ENCODE measurements around the gene TMEM9. TPM values are rescaled to one million over a fixed set of nuclear protein-coding genes. Genes with fewer than 3 reads are reported as not detected.

TMEM9 gene
- 84.3 and 110 TPM in 2 replicates for total RNA-seq (2014; rRNA removed; shearing (Covaris generic))

GRCh38 chr1:201154389-201155165 lies at the start of gene TMEM9:
TMEM9 (minus strand) TSS chr1:201154474; CDS start chr1:201153923, 551 bp downstream.
- peak within 1 kb of the TSS; percentile 35; the same call in 1 of the 2 replicates for H3K27ac ChIP-seq
- no peaks in the 10 kb centered on the region for H3K27me3 ChIP-seq (replicated peaks)
- DNase-seq (ENCODE audit: low read depth in 1 of 2, low spot score in 2 of 2) = peak; percentile 92 to 98
- peak within 1 kb of the TSS; percentile 66 for H3K4me3 ChIP-seq
- peaks cover 13% of the 10 kb centered on the region for H3K4me1 ChIP-seq (replicated peaks)
- peaks cover 35% of the 10 kb centered on the region for H3K36me3 ChIP-seq
- H3K9me3 ChIP-seq (replicated peaks) = no peaks in the 10 kb centered on the region

DNA sequence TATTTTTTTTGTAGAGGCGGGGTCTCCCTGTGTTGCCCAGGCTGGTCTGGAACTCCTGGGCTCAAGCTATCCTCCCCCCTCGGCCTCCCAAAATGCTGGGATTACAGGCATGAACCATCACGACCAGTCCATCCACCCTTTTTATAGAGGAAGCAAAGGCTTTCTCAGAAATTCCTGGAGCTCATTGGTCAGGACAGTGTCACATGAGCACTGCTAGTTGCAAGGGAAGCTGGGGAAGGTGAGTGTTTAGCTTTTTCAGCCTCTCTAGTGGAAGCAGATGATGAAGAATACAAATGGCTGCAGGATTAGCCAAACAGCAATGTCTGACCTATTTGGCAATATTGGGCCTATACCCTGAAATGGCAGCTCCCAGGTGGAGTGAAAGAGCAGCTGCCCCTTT lies 44.3 kb upstream of the TMEM9 start:
- Histone ChIP-seq H3K27ac (no peak overlapping the region), H3K27me3 (replicated peaks) (no peaks in the 10 kb centered on the region), H3K36me3 (no peaks in the 10 kb centered on the region), H3K4me1 (replicated peaks) (no peaks in the 10 kb centered on the region), H3K4me3 (no peak overlapping the region), H3K9me3 (replicated peaks) (no peaks in the 10 kb centered on the region)
- DNase-seq (ENCODE audit: low read depth in 1 of 2, low spot score in 2 of 2) = no peak

GRCh38 chr1:201194046-201194445 lies 39.8 kb upstream of the TMEM9 start:
- DNase-seq (ENCODE audit: low read depth in 1 of 2, low spot score in 2 of 2) = no peak
- Histone ChIP-seq H3K27me3 (replicated peaks) (no peaks in the 10 kb centered on the region), H3K4me3 (no peak overlapping the region), H3K9me3 (replicated peaks) (no peaks in the 10 kb centered on the region), H3K36me3 (no peaks in the 10 kb centered on the region), H3K4me1 (replicated peaks) (peaks cover 18% of the 10 kb centered on the region), H3K27ac (no peak overlapping the region)

GRCh38 chr1:201192261-201192788 lies 38.1 kb upstream of the TMEM9 start:
- H3K4me1 ChIP-seq (replicated peaks) = peaks cover 18% of the 10 kb centered on the region
- no peaks in the 10 kb centered on the region for H3K27me3 ChIP-seq (replicated peaks)
- no peak for DNase-seq (ENCODE audit: low read depth in 1 of 2, low spot score in 2 of 2)
- no peaks in the 10 kb centered on the region for H3K9me3 ChIP-seq (replicated peaks)
- H3K27ac ChIP-seq = peak overlapping the region; percentile 22
- H3K4me3 ChIP-seq = no peak overlapping the region
- H3K36me3 ChIP-seq = no peaks in the 10 kb centered on the region

DNA sequence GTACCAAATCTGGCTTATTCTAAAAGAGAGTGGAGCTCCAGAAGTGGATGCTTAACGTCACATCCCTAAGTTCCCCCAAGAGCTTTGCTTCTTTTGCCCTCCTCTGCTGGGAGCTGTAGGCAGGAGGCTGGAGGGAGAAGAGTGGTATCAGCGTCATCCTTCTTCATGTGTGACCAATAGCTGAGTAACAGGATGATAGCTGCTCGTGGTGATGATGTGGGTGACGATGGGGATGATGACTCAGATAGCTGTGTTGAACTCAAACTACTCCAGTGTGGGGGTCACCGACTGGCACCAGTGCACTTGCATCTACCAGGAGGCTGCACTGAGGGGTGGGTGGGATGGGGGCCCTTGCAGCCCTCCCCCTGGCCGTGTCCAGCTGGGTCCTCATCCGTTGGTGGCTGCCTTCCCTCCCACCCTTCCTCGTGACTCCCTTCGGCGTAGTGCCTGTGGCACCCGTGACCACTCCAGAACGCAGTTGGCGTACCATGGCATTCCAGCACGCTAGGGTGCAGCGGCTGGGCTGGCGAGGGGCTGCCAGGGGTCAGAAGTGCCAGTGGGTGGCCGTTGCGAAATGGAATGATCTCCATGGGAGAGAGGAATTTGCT lies 37.5 kb upstream of the TMEM9 start:
- DNase-seq (ENCODE audit: low read depth in 1 of 2, low spot score in 2 of 2) = peak; percentile 51 to 82
- H3K27ac ChIP-seq = peak overlapping the region; percentile 29
- no peaks in the 10 kb centered on the region for H3K27me3 ChIP-seq (replicated peaks)
- no peaks in the 10 kb centered on the region for H3K9me3 ChIP-seq (replicated peaks)
- H3K4me1 ChIP-seq (replicated peaks) = peaks cover 20% of the 10 kb centered on the region
- no peaks in the 10 kb centered on the region for H3K36me3 ChIP-seq
- H3K4me3 ChIP-seq = no peak overlapping the region

DNA sequence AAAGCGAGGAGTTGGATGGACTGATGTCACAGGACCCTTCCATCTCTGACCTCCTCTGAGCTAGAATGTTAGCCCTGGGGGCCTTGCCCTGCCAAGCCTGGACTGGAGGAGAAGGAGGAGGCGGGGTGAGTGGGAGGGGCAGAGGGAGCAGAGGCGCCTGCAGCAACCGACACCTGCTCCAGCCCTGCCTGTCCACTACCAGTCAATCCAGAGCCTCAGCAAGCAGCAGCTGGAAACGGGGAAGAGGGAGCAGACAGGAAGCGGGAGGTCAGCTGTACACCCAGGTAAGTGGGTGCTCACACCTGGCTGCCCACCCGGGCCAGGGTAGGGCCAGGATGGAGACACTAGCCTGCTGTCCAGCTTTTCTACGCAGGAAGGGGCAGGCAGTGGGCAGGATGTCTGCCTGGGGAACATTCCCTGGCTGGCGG lies 36.4 kb upstream of the TMEM9 start, which contains the start of gene IGFN1:
Gene IGFN1, plus strand, starts transcription at position 201 of the 428 bp plus-strand sequence. CDS start 2,470 bp downstream, outside the sequence.
- no peaks in the 10 kb centered on the region for H3K9me3 ChIP-seq (replicated peaks)
- no peaks in the 10 kb centered on the region for H3K36me3 ChIP-seq
- no peaks in the 10 kb centered on the region for H3K27me3 ChIP-seq (replicated peaks)
- no peak within 1 kb of the TSS for H3K4me3 ChIP-seq
- peak within 1 kb of the TSS; percentile 29 for H3K27ac ChIP-seq
- no peak for DNase-seq (ENCODE audit: low read depth in 1 of 2, low spot score in 2 of 2)
- H3K4me1 ChIP-seq (replicated peaks) = peaks cover 31% of the 10 kb centered on the region

- H3K9me3 ChIP-seq (replicated peaks) = no peaks in the 10 kb centered on the region
- no peaks in the 10 kb centered on the region for H3K36me3 ChIP-seq
- H3K4me3 ChIP-seq = no peak overlapping the region
- DNase-seq (ENCODE audit: low read depth in 1 of 2, low spot score in 2 of 2) = no peak
- no peak overlapping the region for H3K27ac ChIP-seq
- peaks cover 37% of the 10 kb centered on the region for H3K4me1 ChIP-seq (replicated peaks)
- no peaks in the 10 kb centered on the region for H3K27me3 ChIP-seq (replicated peaks)
These were observed 35.7 kb upstream of the TMEM9 start for GRCh38 chr1:201190005-201190404.

GRCh38 chr1:201189085-201189484 lies 34.8 kb upstream of the TMEM9 start:
- no peaks in the 10 kb centered on the region for H3K36me3 ChIP-seq
- no peak overlapping the region for H3K4me3 ChIP-seq
- peaks cover 46% of the 10 kb centered on the region for H3K4me1 ChIP-seq (replicated peaks)
- no peak for DNase-seq (ENCODE audit: low read depth in 1 of 2, low spot score in 2 of 2)
- H3K27ac ChIP-seq = no peak overlapping the region
- H3K27me3 ChIP-seq (replicated peaks) = no peaks in the 10 kb centered on the region
- H3K9me3 ChIP-seq (replicated peaks) = no peaks in the 10 kb centered on the region

DNA sequence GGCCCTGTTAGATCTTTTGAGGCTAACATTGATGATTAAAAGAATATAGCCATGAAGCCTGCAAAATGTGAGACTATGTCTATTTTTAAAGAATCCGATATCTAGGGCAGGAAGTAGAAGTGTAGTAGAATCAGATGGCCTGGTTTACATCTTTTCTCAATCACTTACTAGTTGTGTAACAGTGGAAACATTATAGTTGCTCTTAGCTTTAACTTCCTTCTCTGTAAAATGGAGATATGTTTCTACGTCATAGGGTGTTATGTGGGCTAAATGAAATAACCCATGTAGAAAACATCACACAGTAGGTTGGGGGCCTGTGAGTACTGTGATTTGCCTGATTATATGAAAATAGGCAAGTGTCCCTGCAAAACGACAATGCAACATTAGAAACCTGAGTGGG lies 31.9 kb upstream of the TMEM9 start:
- peaks cover 48% of the 10 kb centered on the region for H3K4me1 ChIP-seq (replicated peaks)
- H3K9me3 ChIP-seq (replicated peaks) = no peaks in the 10 kb centered on the region
- no peaks in the 10 kb centered on the region for H3K36me3 ChIP-seq
- H3K27ac ChIP-seq = peak overlapping the region; percentile 89; the same call in 1 of the 2 replicates
- DNase-seq (ENCODE audit: low read depth in 1 of 2, low spot score in 2 of 2) = no peak
- no peak overlapping the region for H3K4me3 ChIP-seq
- H3K27me3 ChIP-seq (replicated peaks) = no peaks in the 10 kb centered on the region

DNA sequence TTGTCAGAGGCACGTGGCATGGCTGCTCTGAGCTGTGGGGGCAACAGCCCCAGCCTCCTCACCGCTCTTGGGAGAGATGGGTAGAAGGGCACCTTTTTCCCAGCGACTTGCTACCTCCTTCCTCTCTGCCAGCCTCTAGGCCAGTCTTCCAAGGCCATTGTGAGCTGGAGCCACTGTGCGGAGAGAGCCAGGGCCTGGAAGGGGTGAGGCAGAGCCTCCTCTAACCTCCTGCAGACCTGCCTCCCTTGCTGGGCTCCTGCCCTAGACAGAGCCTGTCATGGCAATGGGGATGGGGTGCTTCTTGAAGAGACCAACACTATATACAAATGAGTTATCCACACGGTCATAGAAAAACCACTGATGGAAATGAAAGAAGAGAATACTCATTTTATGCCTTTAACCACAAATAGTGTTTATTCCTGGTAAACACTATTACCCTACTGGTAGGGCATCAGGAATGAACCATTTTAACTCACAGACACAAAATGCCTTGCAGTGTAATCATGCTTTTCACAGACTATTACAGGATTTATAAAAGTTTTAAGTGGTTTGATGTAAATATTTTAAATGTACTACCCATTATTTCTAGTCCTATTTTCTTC lies 31.4 kb upstream of the TMEM9 start:
- no peak overlapping the region for H3K4me3 ChIP-seq
- no peaks in the 10 kb centered on the region for H3K27me3 ChIP-seq (replicated peaks)
- H3K27ac ChIP-seq = peak overlapping the region; percentile 89
- peaks cover 42% of the 10 kb centered on the region for H3K4me1 ChIP-seq (replicated peaks)
- H3K36me3 ChIP-seq = no peaks in the 10 kb centered on the region
- peak in 1 of 2 experiments; percentile 47 for DNase-seq (ENCODE audit: low read depth in 1 of 2, low spot score in 2 of 2)
- no peaks in the 10 kb centered on the region for H3K9me3 ChIP-seq (replicated peaks)

GRCh38 chr1:201185123-201185453 lies 30.8 kb upstream of the TMEM9 start:
- H3K4me1 ChIP-seq (replicated peaks) = peaks cover 42% of the 10 kb centered on the region
- no peak for DNase-seq (ENCODE audit: low read depth in 1 of 2, low spot score in 2 of 2)
- peak overlapping the region; percentile 89 for H3K27ac ChIP-seq
- H3K36me3 ChIP-seq = no peaks in the 10 kb centered on the region
- no peaks in the 10 kb centered on the region for H3K9me3 ChIP-seq (replicated peaks)
- H3K27me3 ChIP-seq (replicated peaks) = no peaks in the 10 kb centered on the region
- H3K4me3 ChIP-seq = no peak overlapping the region

DNA sequence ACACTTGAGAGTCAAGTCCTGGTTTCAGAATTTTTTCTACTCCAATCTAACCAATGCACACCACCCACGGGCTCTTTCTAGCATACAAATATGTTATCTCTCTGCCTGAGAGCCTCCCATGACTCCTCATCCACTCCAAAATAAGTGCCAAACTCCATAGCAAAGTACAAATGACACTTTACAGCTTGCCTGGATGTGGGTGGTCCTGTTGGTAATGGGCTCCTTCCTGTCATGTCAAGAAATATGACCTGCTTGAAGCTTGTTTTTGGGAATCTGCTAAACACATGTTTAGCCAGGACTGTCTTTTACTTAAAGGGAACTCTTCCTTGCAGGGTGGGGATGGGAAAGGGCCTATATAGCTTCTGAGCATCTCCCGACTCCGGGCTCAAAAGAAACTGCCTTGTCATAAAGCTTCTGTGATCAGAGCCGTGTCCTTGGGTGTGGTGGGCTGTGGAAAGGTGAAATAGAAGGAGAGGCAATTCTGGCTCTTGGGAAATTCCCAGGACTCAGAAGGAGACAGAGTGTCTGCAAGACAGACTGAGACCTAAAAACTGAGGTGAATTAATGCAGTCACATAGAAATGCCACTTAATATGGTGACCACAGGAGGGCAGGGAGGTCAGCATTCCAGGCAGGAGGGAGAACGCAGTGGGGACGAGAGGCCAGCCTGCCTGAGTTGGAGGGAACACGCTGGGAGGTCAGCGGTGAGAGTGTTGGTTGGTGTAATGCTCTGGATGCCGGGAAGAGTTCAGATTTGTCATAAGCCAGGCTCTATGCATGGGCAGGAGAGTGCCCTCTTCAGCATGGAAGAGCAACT lies 30.2 kb upstream of the TMEM9 start:
- peak; percentile 93 to 96 for DNase-seq (ENCODE audit: low read depth in 1 of 2, low spot score in 2 of 2)
- Histone ChIP-seq H3K27me3 (replicated peaks) (no peaks in the 10 kb centered on the region), H3K9me3 (replicated peaks) (no peaks in the 10 kb centered on the region), H3K27ac (peak overlapping the region; percentile 89), H3K4me1 (replicated peaks) (peaks cover 42% of the 10 kb centered on the region), H3K4me3 (no peak overlapping the region), H3K36me3 (no peaks in the 10 kb centered on the region)

DNA sequence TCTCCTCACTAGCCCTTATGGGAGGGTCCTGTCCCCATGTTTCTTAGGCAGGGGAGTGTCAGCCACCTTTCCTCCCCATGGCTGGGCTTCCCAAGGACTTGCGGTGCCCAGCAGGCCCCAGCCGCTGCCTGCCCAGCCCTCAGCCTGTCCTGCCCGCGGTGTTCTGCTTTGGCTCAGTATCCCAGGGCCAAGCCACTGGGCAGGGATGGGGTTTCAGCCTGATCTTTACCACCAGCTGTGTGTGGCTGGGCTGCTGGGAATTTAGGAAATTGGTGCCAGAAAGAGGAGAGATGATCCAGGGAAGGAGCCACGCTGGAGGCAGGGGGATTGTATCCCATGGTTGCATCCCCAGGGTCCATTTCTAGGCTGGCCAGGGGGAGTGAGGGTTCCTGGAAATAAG lies 29.5 kb upstream of the TMEM9 start:
- H3K36me3 ChIP-seq = no peaks in the 10 kb centered on the region
- H3K27ac ChIP-seq = peak overlapping the region; percentile 89
- peaks cover 42% of the 10 kb centered on the region for H3K4me1 ChIP-seq (replicated peaks)
- no peaks in the 10 kb centered on the region for H3K9me3 ChIP-seq (replicated peaks)
- peak in 1 of 2 experiments; percentile 11 for DNase-seq (ENCODE audit: low read depth in 1 of 2, low spot score in 2 of 2)
- H3K4me3 ChIP-seq = no peak overlapping the region
- H3K27me3 ChIP-seq (replicated peaks) = no peaks in the 10 kb centered on the region
